ENCODE data around the gene ABCC3.

Gene ABCC3

DNA sequence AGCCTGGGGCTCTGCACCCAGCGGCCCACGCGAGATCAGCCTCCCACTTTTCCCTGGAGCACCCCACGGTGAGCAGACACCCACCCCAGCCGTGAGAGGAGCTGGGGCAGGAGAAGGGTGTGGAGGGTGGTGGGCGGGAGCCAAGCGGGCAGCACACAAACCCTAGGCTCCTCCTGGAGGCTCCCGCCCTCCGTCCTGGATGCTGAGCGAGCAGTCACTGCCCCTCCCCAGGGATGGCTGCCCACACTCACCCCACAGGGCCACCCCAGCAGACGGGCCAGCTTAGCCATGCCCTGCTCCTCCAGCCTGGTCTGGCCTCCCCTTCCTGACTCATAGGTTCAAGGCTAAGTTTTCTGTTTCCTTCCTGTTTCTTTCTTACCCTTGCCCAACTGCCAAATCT is 15.7 kb upstream of the ABCC3 start:
- Histone ChIP-seq H3K36me3 (ENCODE audit: control insufficient read depth in 1 of 2, insufficient read depth in 2 of 2, low read length in 2 of 2) (no peaks in the 10 kb centered on the region), H3K9me3 (ENCODE audit: control insufficient read depth in 1 of 2, low read length in 2 of 2) (no peaks in the 10 kb centered on the region), H3K4me3 (ENCODE audit: low read depth in 1 of 2, low read length in 2 of 2) (no peak overlapping the region), H3K27ac (ENCODE audit: low read depth, low read length) (no peak overlapping the region), H3K27me3 (ENCODE audit: control insufficient read depth in 1 of 2, insufficient read depth in 2 of 2, low read length in 2 of 2) (no peaks in the 10 kb centered on the region), H3K9ac (ENCODE audit: low read depth in 1 of 2, low read length in 2 of 2) (no peak overlapping the region), H3K4me1 (ENCODE audit: control insufficient read depth in 1 of 2, insufficient read depth in 2 of 2, low read length in 2 of 2) (no peaks in the 10 kb centered on the region)

DNA sequence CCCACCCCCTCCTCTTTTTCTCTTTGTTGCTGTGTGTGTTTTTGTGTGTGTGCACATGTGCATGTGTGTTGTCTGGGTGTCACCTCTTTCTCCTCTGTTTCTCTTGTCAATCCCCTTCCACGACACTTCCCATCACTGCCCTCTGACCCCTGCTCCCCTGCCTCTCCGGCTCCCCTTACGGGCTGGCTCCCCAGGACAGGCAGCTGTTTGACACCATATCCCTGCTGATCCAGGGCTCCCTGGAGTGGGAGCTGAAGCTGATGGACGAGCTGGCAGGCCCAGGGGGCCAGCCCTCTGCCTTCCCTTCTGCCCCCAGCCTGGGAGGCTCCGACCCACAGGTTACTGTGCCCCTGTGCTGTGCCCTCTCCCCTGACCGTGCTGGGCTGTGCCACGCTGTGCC is 15.2 kb upstream of the ABCC3 start:
- Histone ChIP-seq H3K4me3 (ENCODE audit: low read depth in 1 of 2, low read length in 2 of 2) (no peak overlapping the region), H3K9me3 (ENCODE audit: control insufficient read depth in 1 of 2, low read length in 2 of 2) (no peaks in the 10 kb centered on the region), H3K27me3 (ENCODE audit: control insufficient read depth in 1 of 2, insufficient read depth in 2 of 2, low read length in 2 of 2) (no peaks in the 10 kb centered on the region), H3K4me1 (ENCODE audit: control insufficient read depth in 1 of 2, insufficient read depth in 2 of 2, low read length in 2 of 2) (no peaks in the 10 kb centered on the region), H3K27ac (ENCODE audit: low read depth, low read length) (no peak overlapping the region), H3K36me3 (ENCODE audit: control insufficient read depth in 1 of 2, insufficient read depth in 2 of 2, low read length in 2 of 2) (no peaks in the 10 kb centered on the region), H3K9ac (ENCODE audit: low read depth in 1 of 2, low read length in 2 of 2) (no peak overlapping the region)

DNA sequence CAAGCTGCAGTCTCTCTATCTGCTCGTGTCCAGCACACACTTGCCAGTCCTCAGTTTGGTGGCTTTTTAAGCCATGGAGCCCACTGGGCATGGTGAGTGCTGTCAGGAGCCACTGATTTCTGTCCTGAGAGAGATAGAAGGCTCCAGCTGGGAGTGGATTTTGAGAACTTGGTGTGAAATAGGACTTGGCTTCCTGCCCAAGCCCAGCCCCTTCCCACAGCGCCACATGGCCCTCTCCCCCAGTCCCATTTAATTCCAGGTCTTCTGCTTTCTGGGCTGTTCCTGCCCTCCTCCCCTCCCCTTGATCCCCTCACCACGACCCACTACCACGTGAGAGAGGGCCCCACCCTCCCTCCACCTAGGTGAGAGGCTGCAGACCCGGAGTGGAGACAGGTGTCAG is 14.4 kb upstream of the ABCC3 start:
- Histone ChIP-seq H3K9ac (ENCODE audit: low read depth in 1 of 2, low read length in 2 of 2) (no peak overlapping the region), H3K27ac (ENCODE audit: low read depth, low read length) (no peak overlapping the region)

DNA sequence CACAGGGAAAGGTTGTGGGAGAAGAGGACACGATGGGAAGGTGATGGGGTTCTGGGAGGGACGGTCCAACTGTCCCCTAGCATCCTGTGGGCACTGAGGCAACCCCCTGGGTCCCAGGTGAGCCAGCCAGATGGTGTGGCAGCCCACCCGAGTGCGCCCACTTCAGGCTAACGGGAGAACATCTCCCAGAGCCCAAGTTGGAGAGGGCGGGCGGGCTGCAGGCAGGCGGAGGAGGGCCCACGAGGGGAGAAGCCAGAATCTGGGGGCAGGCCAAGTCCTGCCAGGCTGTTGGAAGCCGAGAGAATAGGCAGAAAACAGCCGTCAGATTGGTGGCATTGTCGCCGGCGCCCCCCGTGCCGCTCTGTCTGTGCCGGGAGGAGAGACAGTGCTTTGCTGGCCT is 13.8 kb upstream of the ABCC3 start:
- Histone ChIP-seq H3K4me3 (ENCODE audit: low read depth in 1 of 2, low read length in 2 of 2) (no peak overlapping the region), H3K27me3 (ENCODE audit: control insufficient read depth in 1 of 2, insufficient read depth in 2 of 2, low read length in 2 of 2) (peaks cover 0 to 2% of the 10 kb centered on the region in 2 donors), H3K4me1 (ENCODE audit: control insufficient read depth in 1 of 2, insufficient read depth in 2 of 2, low read length in 2 of 2) (no peaks in the 10 kb centered on the region), H3K9ac (ENCODE audit: low read depth in 1 of 2, low read length in 2 of 2) (no peak overlapping the region), H3K9me3 (ENCODE audit: control insufficient read depth in 1 of 2, low read length in 2 of 2) (no peaks in the 10 kb centered on the region), H3K36me3 (ENCODE audit: control insufficient read depth in 1 of 2, insufficient read depth in 2 of 2, low read length in 2 of 2) (no peaks in the 10 kb centered on the region), H3K27ac (ENCODE audit: low read depth, low read length) (no peak overlapping the region)

More for the DNA sequence above, 14.4 kb upstream of the ABCC3 start:
- Histone ChIP-seq H3K36me3 (ENCODE audit: control insufficient read depth in 1 of 2, insufficient read depth in 2 of 2, low read length in 2 of 2) (no peaks in the 10 kb centered on the region), H3K4me3 (ENCODE audit: low read depth in 1 of 2, low read length in 2 of 2) (no peak overlapping the region), H3K27me3 (ENCODE audit: control insufficient read depth in 1 of 2, insufficient read depth in 2 of 2, low read length in 2 of 2) (peaks cover 0 to 2% of the 10 kb centered on the region in 2 donors), H3K4me1 (ENCODE audit: control insufficient read depth in 1 of 2, insufficient read depth in 2 of 2, low read length in 2 of 2) (no peaks in the 10 kb centered on the region), H3K9me3 (ENCODE audit: control insufficient read depth in 1 of 2, low read length in 2 of 2) (no peaks in the 10 kb centered on the region)

DNA sequence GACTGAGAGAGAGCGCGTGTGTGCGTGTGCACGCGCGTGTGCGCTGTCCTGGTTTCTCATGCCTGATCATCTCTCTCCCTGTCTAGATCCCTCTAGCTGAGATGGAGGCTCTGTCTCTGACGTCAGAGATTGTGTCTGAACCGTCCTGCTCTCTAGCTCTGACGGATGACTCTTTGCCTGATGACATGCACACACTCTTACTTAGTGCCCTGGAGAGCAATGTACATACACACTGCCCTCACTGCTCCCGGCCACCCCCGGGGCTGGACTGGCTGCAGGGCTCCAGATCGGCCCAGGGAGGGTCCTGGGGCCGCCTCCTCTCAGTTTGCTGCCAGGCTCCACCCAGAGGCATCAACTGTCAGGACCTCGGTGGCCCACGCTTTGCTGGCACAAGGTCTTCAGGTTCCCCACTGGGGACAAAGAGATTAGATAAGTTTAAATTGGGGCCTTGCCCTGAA is 13.1 kb upstream of the ABCC3 start:
- no peak overlapping the region for H3K4me3 ChIP-seq (ENCODE audit: low read depth in 1 of 2, low read length in 2 of 2)

DNA sequence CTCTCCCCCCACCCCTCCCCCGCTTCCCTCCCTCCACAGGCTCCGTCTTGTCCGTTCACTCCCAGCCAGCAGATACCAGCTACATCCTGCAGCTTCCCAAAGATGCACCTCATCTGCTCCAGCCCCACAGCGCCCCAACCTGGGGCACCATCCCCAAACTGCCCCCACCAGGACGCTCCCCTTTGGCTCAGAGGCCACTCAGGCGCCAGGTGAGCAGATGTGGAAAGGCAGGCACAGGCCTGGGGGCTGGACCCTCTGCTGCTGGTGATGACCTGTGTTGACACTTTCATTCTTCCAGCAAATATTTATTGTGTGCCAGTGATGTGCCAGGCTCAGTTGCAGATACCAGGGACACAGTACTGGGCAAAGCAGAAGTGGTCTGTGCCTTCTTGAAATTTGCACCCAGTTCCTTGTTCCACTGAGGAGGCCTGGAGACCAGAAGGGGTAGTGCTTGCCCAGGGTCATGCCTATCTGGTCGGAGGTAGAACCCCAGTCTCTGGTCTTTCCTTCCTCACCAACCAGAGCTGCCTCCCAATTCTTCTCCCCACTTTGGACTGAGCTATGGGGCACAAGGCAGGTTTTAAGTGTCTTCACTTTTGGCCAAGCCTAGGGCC is 10.3 kb upstream of the ABCC3 start:
- H3K4me1 ChIP-seq (ENCODE audit: control insufficient read depth in 1 of 2, insufficient read depth in 2 of 2, low read length in 2 of 2), result peaks cover 13 to 14% of the 10 kb centered on the region in 2 donors
- no peaks in the 10 kb centered on the region for H3K36me3 ChIP-seq (ENCODE audit: control insufficient read depth in 1 of 2, insufficient read depth in 2 of 2, low read length in 2 of 2)
- H3K27me3 ChIP-seq (ENCODE audit: control insufficient read depth in 1 of 2, insufficient read depth in 2 of 2, low read length in 2 of 2), result peaks cover 0 to 2% of the 10 kb centered on the region in 2 donors
- no peaks in the 10 kb centered on the region for H3K9me3 ChIP-seq (ENCODE audit: control insufficient read depth in 1 of 2, low read length in 2 of 2)
- H3K27ac ChIP-seq (ENCODE audit: low read depth, low read length), result no peak overlapping the region
- no peak overlapping the region for H3K4me3 ChIP-seq (ENCODE audit: low read depth in 1 of 2, low read length in 2 of 2)
- no peak overlapping the region for H3K9ac ChIP-seq (ENCODE audit: low read depth in 1 of 2, low read length in 2 of 2)

More for the DNA sequence above, 13.1 kb upstream of the ABCC3 start:
- Histone ChIP-seq H3K9me3 (ENCODE audit: control insufficient read depth in 1 of 2, low read length in 2 of 2) (no peaks in the 10 kb centered on the region), H3K4me1 (ENCODE audit: control insufficient read depth in 1 of 2, insufficient read depth in 2 of 2, low read length in 2 of 2) (no peaks in the 10 kb centered on the region), H3K27ac (ENCODE audit: low read depth, low read length) (no peak overlapping the region), H3K27me3 (ENCODE audit: control insufficient read depth in 1 of 2, insufficient read depth in 2 of 2, low read length in 2 of 2) (peaks cover 0 to 2% of the 10 kb centered on the region in 2 donors), H3K9ac (ENCODE audit: low read depth in 1 of 2, low read length in 2 of 2) (no peak overlapping the region), H3K36me3 (ENCODE audit: control insufficient read depth in 1 of 2, insufficient read depth in 2 of 2, low read length in 2 of 2) (no peaks in the 10 kb centered on the region)

DNA sequence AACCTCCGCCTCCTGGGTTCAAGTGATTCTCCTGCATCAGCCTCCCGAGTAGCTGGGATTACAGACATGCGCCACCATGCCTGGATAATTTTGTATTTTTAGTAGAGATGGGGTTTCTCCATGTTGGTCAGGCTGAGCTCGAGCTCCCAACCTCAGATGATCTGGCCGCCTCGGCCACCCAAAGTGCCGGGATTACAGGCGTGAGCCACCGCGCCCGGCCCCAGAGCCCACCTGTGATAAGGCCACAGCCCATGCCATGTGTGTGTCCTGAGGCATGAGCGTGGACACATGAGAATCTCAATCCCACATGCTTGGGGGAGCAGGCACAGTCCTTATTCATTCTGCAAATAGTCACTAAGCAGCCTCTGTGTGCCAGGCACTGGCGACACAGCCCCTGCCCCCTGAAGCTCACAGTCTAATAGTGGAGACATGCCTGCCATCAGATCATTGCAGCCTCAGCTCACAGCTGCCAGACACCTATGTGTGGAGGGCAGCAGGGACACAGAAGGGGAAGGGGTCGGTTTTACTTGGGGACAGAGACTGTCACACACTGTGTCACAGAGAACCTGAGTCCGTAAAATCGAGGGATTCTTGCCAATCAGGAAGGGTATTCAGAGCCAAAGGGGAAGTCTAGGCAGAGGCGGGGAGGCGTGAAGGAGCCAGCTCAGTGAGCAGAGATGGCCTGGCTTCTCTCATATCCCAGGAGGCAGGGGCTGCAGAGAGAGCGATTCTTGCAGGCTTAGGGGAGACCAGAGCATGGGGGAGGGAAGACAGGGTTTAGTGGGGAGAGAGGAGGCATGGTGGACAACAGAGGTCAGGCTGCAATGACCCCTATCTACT is 9.4 kb upstream of the ABCC3 start:
- Histone ChIP-seq H3K4me1 (ENCODE audit: control insufficient read depth in 1 of 2, insufficient read depth in 2 of 2, low read length in 2 of 2) (peaks cover 13 to 19% of the 10 kb centered on the region in 2 donors), H3K9me3 (ENCODE audit: control insufficient read depth in 1 of 2, low read length in 2 of 2) (no peaks in the 10 kb centered on the region), H3K27me3 (ENCODE audit: control insufficient read depth in 1 of 2, insufficient read depth in 2 of 2, low read length in 2 of 2) (peaks cover 0 to 2% of the 10 kb centered on the region in 2 donors), H3K9ac (ENCODE audit: low read depth in 1 of 2, low read length in 2 of 2) (no peak overlapping the region), H3K4me3 (ENCODE audit: low read depth in 1 of 2, low read length in 2 of 2) (no peak overlapping the region), H3K27ac (ENCODE audit: low read depth, low read length) (no peak overlapping the region), H3K36me3 (ENCODE audit: control insufficient read depth in 1 of 2, insufficient read depth in 2 of 2, low read length in 2 of 2) (no peaks in the 10 kb centered on the region)

DNA sequence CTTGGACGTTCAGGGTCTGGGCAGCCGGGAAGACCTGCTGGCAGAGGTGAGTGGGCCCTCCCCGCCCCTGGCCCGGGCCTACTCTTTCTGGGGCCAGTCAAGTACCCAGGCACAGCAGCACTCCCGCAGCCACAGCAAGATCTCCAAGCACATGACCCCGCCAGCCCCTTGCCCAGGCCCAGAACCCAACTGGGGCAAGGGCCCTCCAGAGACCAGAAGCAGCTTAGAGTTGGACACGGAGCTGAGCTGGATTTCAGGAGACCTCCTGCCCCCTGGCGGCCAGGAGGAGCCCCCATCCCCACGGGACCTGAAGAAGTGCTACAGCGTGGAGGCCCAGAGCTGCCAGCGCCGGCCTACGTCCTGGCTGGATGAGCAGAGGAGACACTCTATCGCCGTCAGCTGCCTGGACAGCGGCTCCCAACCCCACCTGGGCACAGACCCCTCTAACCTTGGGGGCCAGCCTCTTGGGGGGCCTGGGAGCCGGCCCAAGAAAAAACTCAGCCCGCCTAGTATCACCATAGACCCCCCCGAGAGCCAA is 8.6 kb upstream of the ABCC3 start:
- Histone ChIP-seq H3K27me3 (ENCODE audit: control insufficient read depth in 1 of 2, insufficient read depth in 2 of 2, low read length in 2 of 2) (peaks cover 0 to 2% of the 10 kb centered on the region in 2 donors), H3K4me1 (ENCODE audit: control insufficient read depth in 1 of 2, insufficient read depth in 2 of 2, low read length in 2 of 2) (peaks cover 18 to 27% of the 10 kb centered on the region in 2 donors), H3K4me3 (ENCODE audit: low read depth in 1 of 2, low read length in 2 of 2) (no peak overlapping the region), H3K9me3 (ENCODE audit: control insufficient read depth in 1 of 2, low read length in 2 of 2) (no peaks in the 10 kb centered on the region), H3K9ac (ENCODE audit: low read depth in 1 of 2, low read length in 2 of 2) (no peak overlapping the region), H3K36me3 (ENCODE audit: control insufficient read depth in 1 of 2, insufficient read depth in 2 of 2, low read length in 2 of 2) (no peaks in the 10 kb centered on the region), H3K27ac (ENCODE audit: low read depth, low read length) (no peak overlapping the region)

DNA sequence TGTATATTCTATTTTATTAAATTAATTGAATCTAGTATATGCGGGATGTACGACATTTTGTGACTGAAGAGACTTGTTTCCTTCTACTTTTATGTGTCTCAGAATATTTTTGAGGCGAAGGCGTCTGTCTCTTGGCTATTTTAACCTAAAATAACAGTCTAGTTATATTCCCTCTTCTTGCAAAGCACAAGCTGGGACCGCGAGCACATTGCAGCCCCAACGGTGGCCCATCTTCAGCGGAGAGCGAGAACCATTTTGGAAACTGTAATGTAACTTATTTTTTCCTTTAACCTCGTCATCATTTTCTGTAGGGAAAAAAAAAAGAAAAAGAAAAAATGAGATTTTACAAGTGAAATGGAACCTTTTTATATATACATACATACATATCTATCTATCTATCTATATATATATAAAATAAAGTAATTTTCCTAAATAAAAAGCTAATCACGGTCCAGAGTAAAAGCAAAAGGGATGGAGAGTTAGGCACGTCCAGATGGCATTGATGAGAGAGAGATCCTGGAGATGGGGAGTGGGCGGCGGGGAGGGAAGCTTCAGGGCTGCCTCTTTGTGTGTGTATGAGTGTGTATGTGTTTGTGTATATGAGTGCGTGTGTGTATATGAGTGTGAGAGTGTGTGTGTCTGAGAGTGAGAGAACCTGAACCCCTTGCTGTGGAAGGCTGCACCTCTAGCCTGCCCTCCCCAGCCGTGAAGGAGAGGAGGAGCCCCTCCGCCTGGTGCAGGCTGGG is 7.5 kb upstream of the ABCC3 start:
- Histone ChIP-seq H3K4me3 (ENCODE audit: low read depth in 1 of 2, low read length in 2 of 2) (no peak overlapping the region), H3K36me3 (ENCODE audit: control insufficient read depth in 1 of 2, insufficient read depth in 2 of 2, low read length in 2 of 2) (no peaks in the 10 kb centered on the region), H3K9ac (ENCODE audit: low read depth in 1 of 2, low read length in 2 of 2) (peak overlapping the region in 1 of 2 donors; percentile 32), H3K27ac (ENCODE audit: low read depth, low read length) (no peak overlapping the region), H3K4me1 (ENCODE audit: control insufficient read depth in 1 of 2, insufficient read depth in 2 of 2, low read length in 2 of 2) (peaks cover 22 to 34% of the 10 kb centered on the region in 2 donors), H3K27me3 (ENCODE audit: control insufficient read depth in 1 of 2, insufficient read depth in 2 of 2, low read length in 2 of 2) (peaks cover 0 to 2% of the 10 kb centered on the region in 2 donors), H3K9me3 (ENCODE audit: control insufficient read depth in 1 of 2, low read length in 2 of 2) (no peaks in the 10 kb centered on the region)

Measured in duodenal mucosa (tissue), 2 donors.